ENCODE results near the gene PRKCZ.

The PRKCZ gene

GRCh38 chr1:2025491-2025981 is 24.7 kb upstream of the PRKCZ start:
- peak; percentile 12 for DNase-seq

DNA sequence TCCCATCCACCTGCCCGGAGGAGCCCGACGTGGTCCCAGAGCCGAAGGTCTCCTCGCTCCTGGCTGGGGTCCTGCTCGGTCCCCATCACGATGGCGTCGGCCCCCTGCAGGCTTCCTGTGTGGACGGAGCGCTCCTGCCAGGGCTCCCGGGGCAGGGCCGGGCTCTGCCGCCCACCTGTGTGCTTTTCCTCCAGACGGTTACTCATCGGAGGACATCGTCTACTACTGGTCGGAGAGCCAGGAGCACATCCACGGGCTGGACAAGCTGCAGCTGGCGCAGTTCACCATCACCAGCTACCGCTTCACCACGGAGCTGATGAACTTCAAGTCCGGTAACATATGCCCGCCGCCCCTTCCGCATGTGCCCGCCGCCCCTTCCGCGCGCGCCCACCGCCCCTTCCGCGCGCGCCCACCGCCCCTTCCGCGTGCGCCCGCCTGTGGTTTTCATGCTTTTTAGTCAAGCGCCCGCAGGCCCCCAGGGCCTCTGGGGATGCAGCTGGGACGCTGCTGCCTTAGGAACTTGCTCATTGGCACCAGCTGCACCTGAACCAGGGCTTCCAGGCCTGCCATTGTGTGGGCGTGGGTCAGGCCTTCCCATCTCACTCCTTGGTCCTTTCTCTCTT is 22.1 kb upstream of the PRKCZ start:
- no peak for DNase-seq

- no peak for DNase-seq
Observed at GRCh38 chr1:2028870-2029560, 21.2 kb upstream of the PRKCZ start.

DNA sequence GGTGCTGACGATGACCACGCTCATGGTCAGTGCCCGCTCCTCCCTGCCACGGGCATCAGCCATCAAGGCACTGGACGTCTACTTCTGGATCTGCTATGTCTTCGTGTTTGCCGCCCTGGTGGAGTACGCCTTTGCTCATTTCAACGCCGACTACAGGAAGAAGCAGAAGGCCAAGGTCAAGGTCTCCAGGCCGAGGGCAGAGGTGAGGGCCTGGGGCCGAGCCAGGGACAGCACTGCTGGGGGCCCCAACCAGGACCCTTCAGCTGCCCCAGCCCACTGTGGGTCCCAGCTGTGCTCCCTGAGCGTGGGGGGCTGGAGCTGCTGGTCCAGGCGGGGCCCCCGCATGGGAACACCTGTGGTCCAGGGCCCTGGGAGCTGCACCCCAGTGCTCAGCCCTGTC is 20.6 kb upstream of the PRKCZ start:
- DNase-seq, result no peak

GRCh38 chr1:2030076-2030871 is 19.9 kb upstream of the PRKCZ start:
- DNase-seq, result no peak

DNA sequence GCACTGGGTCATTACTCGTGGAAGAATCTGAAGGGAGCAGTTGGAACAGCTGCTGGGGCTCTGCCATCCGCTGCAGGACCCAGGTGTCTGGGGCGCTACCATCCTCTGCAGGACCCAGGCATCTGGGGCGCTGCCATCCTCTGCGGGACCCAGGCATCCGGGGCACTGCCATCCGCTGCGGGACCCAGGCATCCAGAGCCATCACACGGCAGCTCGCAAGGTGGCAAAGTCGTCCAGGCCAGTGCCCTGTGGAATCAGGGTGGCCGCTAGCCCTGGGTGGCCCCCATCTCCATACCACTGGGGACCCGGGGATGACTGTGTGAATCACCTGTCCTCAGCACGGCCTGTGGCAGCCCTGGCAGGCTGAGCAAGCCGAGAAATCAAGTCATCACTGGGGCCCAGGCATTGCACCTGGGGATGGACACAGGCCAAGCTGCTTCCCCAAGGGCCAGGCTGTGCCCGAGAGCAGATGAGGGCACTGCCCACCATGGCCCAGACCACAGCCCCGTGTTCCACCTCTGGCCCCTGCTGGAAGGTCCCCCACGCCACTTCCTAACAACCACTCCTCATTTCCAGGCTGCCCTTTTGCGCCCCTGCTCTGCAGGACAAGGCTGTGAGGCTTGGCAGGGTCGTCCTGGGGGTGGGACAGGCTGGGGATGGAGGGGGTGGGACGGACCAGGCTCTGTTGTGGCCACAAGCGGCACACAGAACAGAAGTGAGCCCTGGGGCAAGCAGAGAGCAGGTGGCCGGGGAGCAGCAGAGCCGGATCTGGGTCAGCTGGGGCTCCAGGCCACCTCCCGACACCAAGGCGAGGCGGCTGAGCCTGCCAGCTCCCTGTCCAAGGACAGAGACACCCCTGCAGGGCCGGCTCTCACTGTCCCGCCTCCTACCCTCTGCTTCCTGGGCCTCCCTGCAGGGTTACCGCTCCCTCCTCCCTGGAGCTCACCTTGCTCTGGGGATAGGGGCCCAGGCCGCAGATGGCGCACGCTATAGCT is 18.4 kb upstream of the PRKCZ start:
- no peak for DNase-seq

- no peak for DNase-seq
Observed at GRCh38 chr1:2032737-2033136, 17.5 kb upstream of the PRKCZ start.

GRCh38 chr1:2033165-2033564 is 17.0 kb upstream of the PRKCZ start:
- DNase-seq, result no peak

DNA sequence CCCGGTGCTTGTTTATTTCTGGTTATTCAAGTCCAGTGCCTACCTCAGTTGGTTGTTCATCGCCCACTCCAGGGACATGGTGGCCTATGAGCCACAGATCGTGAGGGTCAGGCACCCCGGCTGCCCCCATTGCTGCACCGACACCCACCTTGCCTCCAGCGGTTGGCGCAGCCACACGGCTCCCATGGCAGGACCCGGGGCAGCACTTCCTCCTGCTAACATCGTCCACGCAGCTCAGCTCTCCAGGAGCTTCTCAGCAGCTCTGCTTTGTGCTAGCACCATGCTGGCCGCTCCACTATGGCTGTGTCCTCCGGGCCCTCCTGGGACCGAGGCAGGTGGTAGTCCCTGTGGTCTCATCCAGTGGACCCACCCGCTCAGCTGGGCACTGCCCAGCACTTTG is 13.9 kb upstream of the PRKCZ start:
- DNase-seq, result no peak

DNA sequence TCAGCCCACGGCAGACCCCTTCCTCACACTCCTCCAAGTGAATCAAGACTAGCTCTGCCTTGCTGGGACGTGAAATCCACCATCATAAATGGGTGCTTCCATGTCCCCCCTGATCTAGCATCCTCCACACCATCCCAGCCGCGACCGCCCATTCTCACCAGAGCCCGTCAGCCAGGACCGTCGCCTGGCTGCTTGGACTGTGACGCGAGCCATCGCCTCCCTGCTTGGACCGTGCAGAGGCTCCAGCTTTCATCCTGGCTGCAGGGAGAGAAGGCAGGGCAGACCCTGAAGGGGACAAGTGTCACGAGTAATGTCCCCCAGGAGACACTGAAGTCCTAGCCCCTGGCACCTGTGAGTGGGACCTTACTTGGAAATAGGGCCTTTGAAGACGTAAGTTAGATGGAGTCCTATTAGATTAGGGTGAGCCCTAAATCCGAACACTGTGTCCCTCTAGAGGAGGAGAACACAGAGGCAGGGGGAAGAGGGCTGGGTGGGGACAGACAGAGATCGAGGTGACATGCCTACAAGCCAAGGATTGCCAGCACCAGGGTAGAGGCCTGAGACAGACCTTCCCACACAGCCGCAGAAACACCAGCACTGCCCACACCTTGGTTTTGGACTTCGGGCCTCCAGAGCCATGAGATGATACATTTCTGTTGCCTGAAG is 12.8 kb upstream of the PRKCZ start:
- no peak for DNase-seq

DNA sequence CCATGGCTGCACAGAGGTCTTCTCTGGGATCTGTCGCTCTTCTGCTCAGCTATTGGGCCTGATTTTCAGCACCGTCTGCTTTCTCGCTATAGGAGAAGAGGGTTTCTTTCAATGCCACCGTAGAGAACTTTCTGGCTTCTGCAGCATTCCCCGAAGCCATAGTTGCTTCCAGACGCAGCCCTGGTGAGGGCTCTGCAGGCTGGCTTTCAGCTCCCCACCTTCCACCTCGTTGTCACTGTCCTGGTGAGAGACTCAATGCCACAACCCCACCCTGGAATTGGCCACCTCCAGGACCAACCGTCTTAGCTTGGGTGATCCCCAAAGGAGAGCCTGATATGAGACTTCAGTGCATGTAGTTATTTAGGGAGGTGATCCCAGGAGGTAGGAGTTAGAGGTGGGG is 12.0 kb upstream of the PRKCZ start:
- no peak for DNase-seq

DNA sequence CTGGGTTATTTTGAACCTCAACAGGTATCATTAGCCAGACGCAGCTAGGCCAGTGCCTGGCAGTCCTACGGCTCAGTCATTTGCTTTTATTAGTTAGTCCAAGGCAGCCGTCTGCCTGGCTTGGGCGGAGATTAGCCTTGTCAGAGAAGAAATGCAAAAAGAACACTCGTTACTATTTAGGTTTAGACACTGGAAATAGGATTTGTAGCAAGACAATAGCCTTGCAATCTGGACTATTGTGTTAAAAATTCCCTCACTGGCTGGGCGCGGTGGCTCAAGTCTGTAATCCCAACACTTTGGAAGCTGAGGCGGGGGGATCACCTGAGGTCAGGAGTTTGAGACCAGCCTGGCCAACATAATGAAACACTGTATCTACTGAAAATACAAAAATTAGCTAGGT is 11.0 kb upstream of the PRKCZ start:
- no peak for DNase-seq

DNA sequence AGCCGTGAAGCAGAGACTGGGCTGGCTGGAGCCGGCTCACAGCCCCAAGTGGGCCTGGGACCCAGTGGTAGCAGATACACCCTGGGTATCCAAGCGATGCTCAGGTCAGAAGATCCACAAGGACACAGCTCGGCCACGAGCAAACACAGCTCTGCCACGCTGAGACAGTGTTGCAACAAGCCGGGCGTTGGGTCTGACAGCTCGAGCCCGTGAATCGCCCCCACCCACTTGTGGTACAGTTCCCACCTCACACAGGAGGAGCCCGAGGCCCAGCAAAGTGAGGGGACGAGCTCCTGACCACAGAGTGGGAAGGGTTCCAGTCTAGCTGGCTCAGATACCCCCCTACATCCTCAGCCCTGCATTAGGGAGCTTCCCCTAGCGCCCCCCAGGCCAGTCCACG is 8.9 kb upstream of the PRKCZ start:
- no peak for DNase-seq

GRCh38 chr1:2041887-2042286 is 8.3 kb upstream of the PRKCZ start:
- no peak for DNase-seq

- DNase-seq, result no peak
Observed at GRCh38 chr1:2042830-2043773, 7.1 kb upstream of the PRKCZ start.

DNA sequence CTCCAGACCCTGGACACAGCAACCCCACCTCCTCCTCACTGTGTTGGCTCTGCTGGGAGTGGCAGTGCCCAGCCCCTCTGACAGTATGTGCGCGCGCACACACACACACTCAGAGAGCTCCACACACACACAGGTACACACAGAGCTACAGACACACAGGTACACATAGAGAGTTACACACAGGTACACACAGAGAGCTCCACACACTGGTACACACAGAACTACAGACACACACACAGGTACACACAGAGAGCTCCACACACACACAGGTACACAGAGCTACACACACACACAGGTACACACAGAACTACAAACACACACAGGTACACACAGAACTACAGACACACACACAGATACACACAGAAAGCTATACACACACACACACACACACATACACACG is 6.3 kb upstream of the PRKCZ start:
- no peak for DNase-seq

DNA sequence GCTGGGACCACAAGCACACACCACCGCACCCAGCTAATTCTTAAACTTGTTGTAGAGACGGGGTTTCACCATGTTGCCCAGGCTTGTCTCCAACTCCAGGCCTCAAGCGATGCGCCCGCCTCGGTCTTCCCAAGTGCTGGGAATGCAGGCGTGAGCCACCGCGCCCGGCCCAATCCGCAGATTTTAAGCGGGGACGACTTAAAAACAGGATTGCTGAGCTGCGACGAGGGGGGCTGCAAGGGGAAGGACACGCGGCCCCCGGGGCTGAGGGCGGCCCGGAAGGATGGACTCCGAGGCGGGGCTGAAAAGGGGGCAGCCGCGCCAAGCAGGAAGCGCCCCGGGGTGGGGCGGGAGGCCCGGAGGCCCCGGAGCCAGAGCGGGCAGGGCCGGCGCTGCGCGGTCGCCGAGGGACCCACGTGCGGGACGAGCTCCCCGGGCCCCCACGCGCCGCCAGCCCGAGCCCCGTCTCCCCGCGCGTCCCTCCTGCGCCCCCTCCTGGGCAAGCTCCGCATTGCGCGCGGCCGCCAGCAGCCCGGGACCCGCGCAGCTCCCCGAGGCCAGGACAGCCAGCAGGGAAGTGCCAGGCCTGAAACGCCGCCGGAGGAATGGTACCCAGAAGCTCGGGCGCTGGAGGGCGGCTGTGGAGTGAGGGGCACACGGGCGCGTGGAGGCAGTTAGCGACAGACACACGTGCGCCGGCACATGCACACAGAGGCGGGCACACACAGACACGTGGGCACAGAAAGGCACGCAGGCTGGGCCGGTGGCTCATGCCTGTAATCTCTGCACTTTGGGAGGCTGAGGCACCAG is 5.5 kb upstream of the PRKCZ start:
- peak; percentile 63 for DNase-seq

DNA sequence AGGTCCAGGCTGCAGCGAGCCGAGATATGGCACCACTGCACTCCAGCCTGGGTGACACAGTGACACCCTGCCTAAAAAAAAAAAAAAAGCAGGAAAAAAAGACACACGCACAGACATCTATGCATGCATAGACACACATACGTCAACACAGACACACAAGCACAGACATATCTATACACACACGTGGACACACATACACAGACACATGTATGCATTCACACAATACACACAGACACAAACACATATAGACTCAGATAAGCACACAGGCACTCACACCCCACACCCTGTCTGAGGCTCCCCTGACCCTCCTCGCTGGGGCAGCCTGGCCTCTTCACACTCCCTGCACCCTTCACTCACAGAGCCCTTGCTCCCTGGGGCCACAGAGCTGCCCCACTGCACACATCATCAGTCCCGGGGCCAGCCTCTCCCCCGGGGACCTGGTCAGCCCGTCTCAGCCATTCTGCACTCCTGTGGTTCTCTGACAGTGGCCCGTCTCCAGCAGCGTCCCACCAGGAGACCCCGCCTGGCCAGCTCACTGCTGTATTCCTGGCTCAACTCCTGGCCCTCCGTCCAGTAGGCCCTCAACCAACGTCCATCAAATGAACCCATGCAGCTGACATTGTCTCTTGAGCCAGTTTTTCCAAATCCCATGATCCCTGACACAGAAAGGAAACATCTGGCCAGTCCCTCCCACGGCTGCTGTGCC is 4.6 kb upstream of the PRKCZ start:
- DNase-seq, result no peak

DNA sequence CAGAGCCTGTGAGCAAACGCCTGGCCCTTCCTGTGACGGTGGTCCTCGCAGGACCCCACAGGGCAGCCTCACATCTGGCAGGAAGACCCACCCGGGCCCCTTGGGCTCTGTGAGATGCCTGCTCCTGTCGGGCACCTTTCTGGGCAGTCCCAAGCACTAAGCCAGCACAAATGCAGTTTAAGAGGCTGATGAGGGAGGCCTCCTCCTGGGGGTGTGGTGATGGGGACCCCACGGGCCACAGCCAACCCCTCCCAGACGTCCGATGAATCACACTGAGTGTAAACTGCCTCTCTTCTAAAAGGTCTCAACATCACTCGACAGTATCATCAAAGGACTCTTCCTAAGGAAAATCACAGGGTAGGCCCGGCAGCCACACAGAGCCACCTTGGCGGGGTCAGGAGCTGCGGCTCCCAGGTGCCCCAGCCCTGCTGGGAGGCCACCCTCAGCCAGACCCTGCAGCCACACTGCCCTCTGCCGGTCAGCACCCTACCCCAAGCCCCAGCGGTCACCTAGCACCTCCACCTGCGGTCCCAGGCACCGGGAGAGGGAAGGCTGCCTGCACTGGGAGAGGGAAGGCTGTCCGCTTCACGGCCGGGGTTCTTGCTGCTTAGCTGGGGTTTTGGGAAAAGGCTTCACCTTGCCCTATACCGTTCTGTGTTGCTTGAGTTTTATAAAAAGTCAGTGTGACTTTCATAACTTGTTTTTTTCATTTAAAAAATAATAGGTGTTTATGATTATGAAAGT is 3.9 kb upstream of the PRKCZ start:
- peak; percentile 55 for DNase-seq
